OCI-LY3 (cell line): ENCODE data around the gene GRIN3A.

Source experiments
- CTCF ChIP-seq: fragments of 200-600, 300-600 bp; sonication (generic); IDR thresholded peaks from 2 replicates; pipeline ENCODE4 v1.5.1; 2014; ENCODE audit warnings: antibody characterized with exemption, low read length, low read depth
- EZH2phosphoT487 ChIP-seq: fragments of 200-600 bp; shearing (Covaris generic); IDR thresholded peaks from 2 replicates; pipeline ENCODE4 v1.6.1; 2018; ENCODE audit warnings: antibody characterized with exemption, mixed run types, low read depth

- TF ChIP-seq CTCF (no peak), EZH2phosphoT487 (no peak)
These were observed 105.8 kb downstream of the GRIN3A start for GRCh38 chr9:101632611-101633010.
